ENCODE results near the gene WDR55.
"Not testable (repeated sequence)": the region's sequence is repeated elsewhere in the genome, so short reads cannot be mapped to it uniquely, and the experiment has no call there.

Gene WDR55

GRCh38 chr5:140634103-140634502 is 30.6 kb upstream of the WDR55 start:
- DNase-seq (ENCODE audit: low spot score): no peak
- H2BK120ac ChIP-seq (ENCODE audit: low read depth, low read length): no peak overlapping the region
- H3K36me3 ChIP-seq (replicated peaks in 1 of 2; ENCODE audit: control insufficient read depth in 2 of 2, insufficient read depth in 2 of 2, low read length in 2 of 2): no peaks in the 10 kb centered on the region
- no peak overlapping the region for H2AFZ ChIP-seq (ENCODE audit: low read length)
- no peak overlapping the region for H3K18ac ChIP-seq (ENCODE audit: low read length)
- WGBS, 2 donors (ENCODE audit: extremely low coverage in 2 of 2, insufficient read length in 2 of 2, insufficient replicate concordance in 1 of 2): no CpG with 5 or more reads among the region's 3 CpGs
- no peaks in the 10 kb centered on the region for H3K4me1 ChIP-seq (ENCODE audit: control insufficient read depth in 2 of 2, insufficient read depth in 1 of 2, low read depth in 1 of 2, low read length in 2 of 2)
- H4K91ac ChIP-seq (ENCODE audit: low read depth, low read length, poor library complexity): no peak overlapping the region
- no peak overlapping the region for H2AK5ac ChIP-seq (ENCODE audit: low read depth, low read length)
- H2BK15ac ChIP-seq (ENCODE audit: low read length): no peak overlapping the region
- no peak overlapping the region for H2BK5ac ChIP-seq (ENCODE audit: low read length)
- H3K4ac ChIP-seq (ENCODE audit: low read length): no peak overlapping the region
- no peak overlapping the region for H3K23ac ChIP-seq (ENCODE audit: low read depth, low read length, poor library complexity)
- no peak overlapping the region for H3K14ac ChIP-seq (ENCODE audit: low read length)
- no peaks in the 10 kb centered on the region for H3K27me3 ChIP-seq (ENCODE audit: control insufficient read depth in 3 of 3, insufficient read depth in 3 of 3, low read depth in 1 of 3, low read length in 3 of 3)
- H3K9me3 ChIP-seq (replicated peaks in 1 of 2; ENCODE audit: control insufficient read depth in 2 of 2, insufficient read depth in 1 of 2, low read depth in 1 of 2, low read length in 2 of 2): peaks cover 0 to 9% of the 10 kb centered on the region in 2 donors
- no peak overlapping the region for H2BK12ac ChIP-seq (ENCODE audit: low read length)
- H3K27ac ChIP-seq (replicated peaks; ENCODE audit: low read length): no peak overlapping the region
- H3K79me1 ChIP-seq (ENCODE audit: low read depth, low read length): no peaks in the 10 kb centered on the region
- no peak overlapping the region for H3K9ac ChIP-seq (ENCODE audit: low read depth, low read length, poor library complexity)
- H3K4me2 ChIP-seq (ENCODE audit: insufficient read depth, low read length, poor library complexity, severe bottlenecking): no peak overlapping the region
- no peak overlapping the region for H4K8ac ChIP-seq (ENCODE audit: low read depth, low read length)
- no peak overlapping the region for H3K4me3 ChIP-seq (ENCODE audit: low read length in 2 of 2)

- Histone ChIP-seq H2BK12ac (ENCODE audit: low read length) (no peak overlapping the region), H3K18ac (ENCODE audit: low read length) (no peak overlapping the region), H3K4me1 (ENCODE audit: control insufficient read depth in 2 of 2, insufficient read depth in 1 of 2, low read depth in 1 of 2, low read length in 2 of 2) (peaks cover 2 to 5% of the 10 kb centered on the region in 2 donors), H3K4me3 (ENCODE audit: low read length in 2 of 2) (no peak overlapping the region), H3K9me3 (replicated peaks in 1 of 2; ENCODE audit: control insufficient read depth in 2 of 2, insufficient read depth in 1 of 2, low read depth in 1 of 2, low read length in 2 of 2) (peaks cover 0 to 9% of the 10 kb centered on the region in 2 donors), H2BK5ac (ENCODE audit: low read length) (no peak overlapping the region), H2AK5ac (ENCODE audit: low read depth, low read length) (no peak overlapping the region), H4K91ac (ENCODE audit: low read depth, low read length, poor library complexity) (no peak overlapping the region), H4K8ac (ENCODE audit: low read depth, low read length) (no peak overlapping the region), H3K36me3 (replicated peaks in 1 of 2; ENCODE audit: control insufficient read depth in 2 of 2, insufficient read depth in 2 of 2, low read length in 2 of 2) (peaks cover 0 to 3% of the 10 kb centered on the region in 2 donors), H2BK120ac (ENCODE audit: low read depth, low read length) (no peak overlapping the region), H3K23ac (ENCODE audit: low read depth, low read length, poor library complexity) (no peak overlapping the region), H3K9ac (ENCODE audit: low read depth, low read length, poor library complexity) (no peak overlapping the region), H3K27me3 (ENCODE audit: control insufficient read depth in 3 of 3, insufficient read depth in 3 of 3, low read depth in 1 of 3, low read length in 3 of 3) (no peaks in the 10 kb centered on the region), H3K14ac (ENCODE audit: low read length) (no peak overlapping the region), H3K79me1 (ENCODE audit: low read depth, low read length) (peaks cover 6% of the 10 kb centered on the region), H3K4me2 (ENCODE audit: insufficient read depth, low read length, poor library complexity, severe bottlenecking) (no peak overlapping the region), H3K27ac (replicated peaks; ENCODE audit: low read length) (no peak overlapping the region), H3K4ac (ENCODE audit: low read length) (no peak overlapping the region), H2BK15ac (ENCODE audit: low read length) (no peak overlapping the region), H2AFZ (ENCODE audit: low read length) (no peak overlapping the region)
- no peak for DNase-seq (ENCODE audit: low spot score)
- WGBS, 2 donors (ENCODE audit: extremely low coverage in 2 of 2, insufficient read length in 2 of 2, insufficient replicate concordance in 1 of 2): no CpG with 5 or more reads among the region's 8 CpGs
These were observed 29.1 kb upstream of the WDR55 start for GRCh38 chr5:140635291-140636257.

- WGBS, 2 donors (ENCODE audit: extremely low coverage in 2 of 2, insufficient read length in 2 of 2, insufficient replicate concordance in 1 of 2): no CpG with 5 or more reads among the region's 10 CpGs
- no peak overlapping the region for H3K9ac ChIP-seq (ENCODE audit: low read depth, low read length, poor library complexity)
- no peak overlapping the region for H3K4me2 ChIP-seq (ENCODE audit: insufficient read depth, low read length, poor library complexity, severe bottlenecking)
These were observed 27.2 kb upstream of the WDR55 start for GRCh38 chr5:140637371-140638100.

GRCh38 chr5:140638898-140639147 is 25.9 kb upstream of the WDR55 start:
- not testable (repeated sequence) for H2BK5ac ChIP-seq (ENCODE audit: low read length); H3K79me1 ChIP-seq (ENCODE audit: low read depth, low read length); H3K14ac ChIP-seq (ENCODE audit: low read length); H3K4ac ChIP-seq (ENCODE audit: low read length); H2BK120ac ChIP-seq (ENCODE audit: low read depth, low read length); H3K27me3 ChIP-seq (ENCODE audit: control insufficient read depth in 3 of 3, insufficient read depth in 3 of 3, low read depth in 1 of 3, low read length in 3 of 3); H3K18ac ChIP-seq (ENCODE audit: low read length); H3K4me2 ChIP-seq (ENCODE audit: insufficient read depth, low read length, poor library complexity, severe bottlenecking); H3K23ac ChIP-seq (ENCODE audit: low read depth, low read length, poor library complexity); H3K4me1 ChIP-seq (ENCODE audit: control insufficient read depth in 2 of 2, insufficient read depth in 1 of 2, low read depth in 1 of 2, low read length in 2 of 2); H2BK12ac ChIP-seq (ENCODE audit: low read length); H3K27ac ChIP-seq (replicated peaks; ENCODE audit: low read length); DNase-seq (ENCODE audit: low spot score); H3K9ac ChIP-seq (ENCODE audit: low read depth, low read length, poor library complexity); H4K8ac ChIP-seq (ENCODE audit: low read depth, low read length); H2BK15ac ChIP-seq (ENCODE audit: low read length); H2AK5ac ChIP-seq (ENCODE audit: low read depth, low read length); H3K9me3 ChIP-seq (replicated peaks in 1 of 2; ENCODE audit: control insufficient read depth in 2 of 2, insufficient read depth in 1 of 2, low read depth in 1 of 2, low read length in 2 of 2); H4K91ac ChIP-seq (ENCODE audit: low read depth, low read length, poor library complexity)
- H3K36me3 ChIP-seq (replicated peaks in 1 of 2; ENCODE audit: control insufficient read depth in 2 of 2, insufficient read depth in 2 of 2, low read length in 2 of 2): peaks cover 22 to 29% of the 10 kb centered on the region in 2 donors
- peak overlapping the region in 1 of 2 donors; percentile 64 for H3K4me3 ChIP-seq (ENCODE audit: low read length in 2 of 2)
- no CpG with 5 or more reads among the region's 9 CpGs for WGBS, 2 donors (ENCODE audit: extremely low coverage in 2 of 2, insufficient read length in 2 of 2, insufficient replicate concordance in 1 of 2)
- H2AFZ ChIP-seq (ENCODE audit: low read length): peak overlapping the region; percentile 96

More at GRCh38 chr5:140637371-140638100, 27.2 kb upstream of the WDR55 start:
- Histone ChIP-seq H3K4me1 (ENCODE audit: control insufficient read depth in 2 of 2, insufficient read depth in 1 of 2, low read depth in 1 of 2, low read length in 2 of 2) (peaks cover 2 to 5% of the 10 kb centered on the region in 2 donors), H4K91ac (ENCODE audit: low read depth, low read length, poor library complexity) (no peak overlapping the region), H2BK5ac (ENCODE audit: low read length) (no peak overlapping the region), H2BK120ac (ENCODE audit: low read depth, low read length) (no peak overlapping the region), H3K4ac (ENCODE audit: low read length) (no peak overlapping the region), H3K27me3 (ENCODE audit: control insufficient read depth in 3 of 3, insufficient read depth in 3 of 3, low read depth in 1 of 3, low read length in 3 of 3) (no peaks in the 10 kb centered on the region), H3K36me3 (replicated peaks in 1 of 2; ENCODE audit: control insufficient read depth in 2 of 2, insufficient read depth in 2 of 2, low read length in 2 of 2) (peaks cover 12 to 18% of the 10 kb centered on the region in 2 donors), H3K9me3 (replicated peaks in 1 of 2; ENCODE audit: control insufficient read depth in 2 of 2, insufficient read depth in 1 of 2, low read depth in 1 of 2, low read length in 2 of 2) (peaks cover 0 to 4% of the 10 kb centered on the region in 2 donors), H4K8ac (ENCODE audit: low read depth, low read length) (no peak overlapping the region), H3K27ac (replicated peaks; ENCODE audit: low read length) (no peak overlapping the region), H2AFZ (ENCODE audit: low read length) (no peak overlapping the region), H3K79me1 (ENCODE audit: low read depth, low read length) (peaks cover 6% of the 10 kb centered on the region), H3K4me3 (ENCODE audit: low read length in 2 of 2) (no peak overlapping the region), H2BK12ac (ENCODE audit: low read length) (no peak overlapping the region), H3K14ac (ENCODE audit: low read length) (no peak overlapping the region), H2AK5ac (ENCODE audit: low read depth, low read length) (no peak overlapping the region), H2BK15ac (ENCODE audit: low read length) (no peak overlapping the region), H3K18ac (ENCODE audit: low read length) (no peak overlapping the region), H3K23ac (ENCODE audit: low read depth, low read length, poor library complexity) (no peak overlapping the region)
- no peak for DNase-seq (ENCODE audit: low spot score)
